ENCODE measurements around the gene SHROOM3.

SHROOM3 gene

DNA sequence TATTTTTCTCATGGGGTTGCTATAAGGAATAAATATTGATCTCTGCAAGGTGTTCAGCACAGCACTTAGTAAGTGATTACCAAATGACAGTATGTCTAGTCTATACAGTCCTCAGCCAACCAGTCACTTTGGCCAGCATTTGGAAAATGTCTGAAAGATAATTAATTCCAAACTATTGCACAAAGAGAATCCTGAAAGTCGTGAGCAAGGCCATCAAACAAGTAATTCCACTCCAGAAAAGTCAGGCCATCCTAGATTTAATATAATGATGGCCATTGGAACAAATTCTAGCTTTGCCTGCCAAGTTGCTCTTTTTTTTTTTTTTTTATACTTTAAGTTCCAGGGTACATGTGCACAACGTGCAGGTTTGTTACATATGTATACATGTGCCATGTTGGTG lies 96.6 kb downstream of the SHROOM3 start:
- TF ChIP-seq, protein P1, sequence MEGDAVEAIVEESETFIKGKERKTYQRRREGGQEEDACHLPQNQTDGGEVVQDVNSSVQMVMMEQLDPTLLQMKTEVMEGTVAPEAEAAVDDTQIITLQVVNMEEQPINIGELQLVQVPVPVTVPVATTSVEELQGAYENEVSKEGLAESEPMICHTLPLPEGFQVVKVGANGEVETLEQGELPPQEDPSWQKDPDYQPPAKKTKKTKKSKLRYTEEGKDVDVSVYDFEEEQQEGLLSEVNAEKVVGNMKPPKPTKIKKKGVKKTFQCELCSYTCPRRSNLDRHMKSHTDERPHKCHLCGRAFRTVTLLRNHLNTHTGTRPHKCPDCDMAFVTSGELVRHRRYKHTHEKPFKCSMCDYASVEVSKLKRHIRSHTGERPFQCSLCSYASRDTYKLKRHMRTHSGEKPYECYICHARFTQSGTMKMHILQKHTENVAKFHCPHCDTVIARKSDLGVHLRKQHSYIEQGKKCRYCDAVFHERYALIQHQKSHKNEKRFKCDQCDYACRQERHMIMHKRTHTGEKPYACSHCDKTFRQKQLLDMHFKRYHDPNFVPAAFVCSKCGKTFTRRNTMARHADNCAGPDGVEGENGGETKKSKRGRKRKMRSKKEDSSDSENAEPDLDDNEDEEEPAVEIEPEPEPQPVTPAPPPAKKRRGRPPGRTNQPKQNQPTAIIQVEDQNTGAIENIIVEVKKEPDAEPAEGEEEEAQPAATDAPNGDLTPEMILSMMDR (IDR thresholded peaks at IDR 0.05) = no peak
- no peak for TF ChIP-seq ZFX (IDR thresholded peaks at IDR 0.05; ENCODE audit: borderline replicate concordance)
- no peak overlapping the region for H3K27ac ChIP-seq

- TF ChIP-seq ZFX (IDR thresholded peaks at IDR 0.05; ENCODE audit: borderline replicate concordance) = no peak
- TF ChIP-seq, protein P1 (IDR thresholded peaks at IDR 0.05) = no peak
- no peak overlapping the region for H3K27ac ChIP-seq
These were observed 97.8 kb downstream of the SHROOM3 start for GRCh38 chr4:76532805-76533204.

DNA sequence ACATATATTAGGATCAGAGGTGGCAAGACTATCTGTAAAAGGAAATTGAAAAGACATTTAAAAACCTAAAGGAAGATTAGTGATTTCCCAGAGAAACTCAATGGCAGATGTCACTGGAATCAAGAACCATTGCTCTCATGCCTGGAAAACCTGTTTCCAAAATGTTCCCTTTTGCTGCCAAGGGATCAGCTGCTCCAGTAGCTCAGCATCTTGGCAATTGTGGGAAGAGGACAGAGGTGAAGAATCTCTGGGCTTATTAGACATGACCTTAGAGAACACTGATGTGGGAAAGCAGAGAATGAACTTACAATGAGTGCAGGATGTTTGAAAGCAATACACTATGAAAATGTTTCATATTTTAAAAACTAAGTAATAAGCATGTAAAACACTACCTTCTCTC lies 98.3 kb downstream of the SHROOM3 start:
- TF ChIP-seq, protein P1 (IDR thresholded peaks at IDR 0.05) = no peak
- no peak for TF ChIP-seq ZFX (IDR thresholded peaks at IDR 0.05; ENCODE audit: borderline replicate concordance)
- H3K27ac ChIP-seq = no peak overlapping the region

DNA sequence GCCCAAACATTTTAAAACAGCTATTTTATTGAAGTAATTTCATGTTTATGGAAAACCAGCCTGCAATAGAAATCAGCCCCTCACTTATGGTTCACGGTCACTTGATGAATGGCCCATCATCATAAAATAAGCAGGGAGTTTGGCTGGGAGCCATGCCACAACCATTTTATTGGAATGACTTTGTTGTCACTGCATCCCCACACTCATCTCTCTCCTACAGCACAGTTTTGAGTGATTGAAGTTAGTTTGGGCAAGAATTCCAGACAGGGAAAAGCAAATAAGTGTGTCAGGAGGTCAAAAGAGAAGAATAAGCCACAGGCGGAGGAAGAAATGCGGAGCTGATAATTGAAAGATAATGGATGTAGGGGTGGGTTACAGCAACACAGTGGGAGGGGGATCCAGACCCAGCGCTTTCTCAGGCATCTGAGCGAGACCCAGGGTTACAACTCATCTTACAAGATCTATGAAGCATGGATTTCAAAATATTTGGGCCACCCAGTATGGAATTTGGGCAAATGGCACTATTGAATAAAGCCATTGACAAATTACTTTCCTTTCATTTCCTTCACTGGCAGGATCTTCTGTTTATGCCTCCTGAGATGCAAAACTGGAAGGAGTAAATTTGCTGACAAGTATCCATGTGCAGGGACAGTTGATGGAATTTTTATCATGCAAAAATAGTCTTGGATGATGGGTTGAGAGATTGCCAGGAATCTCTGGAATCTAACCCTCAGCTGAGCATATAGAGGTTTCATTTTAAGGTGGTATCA lies 100.8 kb downstream of the SHROOM3 start:
- TF ChIP-seq, protein P1 (IDR thresholded peaks at IDR 0.05) = no peak
- H3K27ac ChIP-seq = no peak overlapping the region

DNA sequence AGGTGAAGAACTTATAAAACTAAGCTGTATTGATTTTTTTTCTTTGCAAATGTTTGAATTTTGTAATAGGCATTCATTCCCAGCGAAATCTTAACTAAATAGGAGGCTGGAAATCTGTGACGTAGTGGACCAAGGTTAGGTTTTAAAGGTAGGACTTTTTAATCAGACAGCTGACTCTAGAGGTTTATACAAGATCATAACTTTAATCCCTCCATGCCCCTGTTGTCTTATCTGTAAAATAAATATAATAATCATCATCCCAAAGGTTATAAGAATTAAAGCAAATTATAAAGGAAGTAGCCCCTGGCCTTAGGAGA lies 101.3 kb downstream of the SHROOM3 start:
- TF ChIP-seq, protein P1 (IDR thresholded peaks at IDR 0.05) = no peak
- TF ChIP-seq ZFX (IDR thresholded peaks at IDR 0.05; ENCODE audit: borderline replicate concordance) = no peak
- no peak overlapping the region for H3K27ac ChIP-seq

DNA sequence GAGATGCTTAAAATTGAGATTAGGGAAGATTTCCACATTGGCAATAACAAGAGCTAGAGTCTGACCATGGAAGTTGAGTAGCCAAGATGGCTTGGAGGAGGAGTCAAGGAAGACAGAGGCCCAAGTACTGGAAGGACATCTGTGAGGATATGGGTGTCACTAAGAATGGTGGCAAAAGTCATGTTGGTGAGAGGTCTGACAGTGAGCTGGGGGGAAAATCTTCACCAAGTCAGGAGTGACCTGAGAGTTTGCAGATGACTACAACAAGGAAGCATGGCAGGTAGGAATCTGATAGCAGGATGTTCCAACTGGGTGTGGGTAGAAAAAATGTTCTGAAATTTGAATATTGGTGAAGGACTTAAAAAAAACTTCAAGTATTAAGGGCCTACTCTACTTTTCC lies 103.3 kb downstream of the SHROOM3 start:
- no peak for TF ChIP-seq ZFX (IDR thresholded peaks at IDR 0.05; ENCODE audit: borderline replicate concordance)
- TF ChIP-seq, protein P1 (IDR thresholded peaks at IDR 0.05) = no peak
- no peak overlapping the region for H3K27ac ChIP-seq

DNA sequence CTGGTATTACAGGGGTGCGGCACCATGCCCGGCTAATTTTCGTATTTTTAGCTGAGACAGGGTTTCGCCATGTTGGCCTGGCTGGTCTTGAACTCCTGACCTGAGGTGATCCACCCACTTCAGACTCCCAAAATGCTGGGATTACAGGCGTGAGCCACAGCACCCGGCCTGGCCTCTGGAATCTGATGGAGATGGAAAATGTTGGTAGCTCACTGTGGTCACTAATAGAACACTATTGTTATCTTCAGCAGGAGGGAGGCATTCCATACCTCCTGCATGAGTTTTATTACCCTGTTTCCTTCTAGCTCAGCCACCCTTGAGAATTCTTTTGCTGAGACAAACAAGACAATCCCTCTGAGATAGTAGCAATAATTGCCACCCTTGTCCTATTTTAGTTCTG lies 105.0 kb downstream of the SHROOM3 start:
- no peak overlapping the region for H3K27ac ChIP-seq
- no peak for TF ChIP-seq ZFX (IDR thresholded peaks at IDR 0.05; ENCODE audit: borderline replicate concordance)
- TF ChIP-seq, protein P1 (IDR thresholded peaks at IDR 0.05) = no peak
